GM19468 (cell line): Measurements from ENCODE around the gene LRRIQ1.

Experiments
- ATAC-seq: cut with Tn5 transposase; IDR thresholded peaks from one replicate; pipeline ENCODE4 v1.9.1; 2021; ENCODE audit warnings: mild to moderate bottlenecking, moderate library complexity, moderate number of reproducible peaks; ENCODE audit not compliant: unreplicated experiment; ENCODE audit errors: extremely low read depth

The LRRIQ1 gene

GRCh38 chr12:85043829-85044228 is 7.7 kb downstream of the LRRIQ1 start:
- no peak for ATAC-seq

- peak; percentile 50 for ATAC-seq
Observed at GRCh38 chr12:85057370-85057963, 21.3 kb downstream of the LRRIQ1 start.

GRCh38 chr12:85058339-85058738 is 22.2 kb downstream of the LRRIQ1 start:
- no peak for ATAC-seq

- ATAC-seq: no peak
Observed at GRCh38 chr12:85059594-85059993, 23.4 kb downstream of the LRRIQ1 start.

- ATAC-seq: no peak
Observed at GRCh38 chr12:85060916-85061315, 24.8 kb downstream of the LRRIQ1 start.

- ATAC-seq: no peak
Observed at GRCh38 chr12:85065837-85066482, 29.8 kb downstream of the LRRIQ1 start.

- ATAC-seq: no peak
Observed at GRCh38 chr12:85072826-85073225, 36.7 kb downstream of the LRRIQ1 start.

- ATAC-seq: no peak
Observed at GRCh38 chr12:85076688-85077430, 40.7 kb downstream of the LRRIQ1 start.

GRCh38 chr12:85085066-85085465 is 48.9 kb downstream of the LRRIQ1 start:
- ATAC-seq: no peak

GRCh38 chr12:85089792-85090191 is 53.6 kb downstream of the LRRIQ1 start:
- no peak for ATAC-seq

- ATAC-seq: no peak
Observed at GRCh38 chr12:85092814-85093370, 56.7 kb downstream of the LRRIQ1 start.

GRCh38 chr12:85095501-85095900 is 59.4 kb downstream of the LRRIQ1 start:
- no peak for ATAC-seq

GRCh38 chr12:85130646-85131045 is 94.5 kb downstream of the LRRIQ1 start:
- ATAC-seq: no peak

GRCh38 chr12:85138833-85139232 is 102.7 kb downstream of the LRRIQ1 start:
- no peak for ATAC-seq

GRCh38 chr12:85147331-85147730 is 111.2 kb downstream of the LRRIQ1 start:
- no peak for ATAC-seq

GRCh38 chr12:85152311-85152729 is 116.2 kb downstream of the LRRIQ1 start:
- ATAC-seq: no peak

- no peak for ATAC-seq
Observed at GRCh38 chr12:85155791-85156190, 119.6 kb downstream of the LRRIQ1 start.

- ATAC-seq: no peak
Observed at GRCh38 chr12:85156569-85156968, 120.4 kb downstream of the LRRIQ1 start.

- no peak for ATAC-seq
Observed at GRCh38 chr12:85157035-85157603, 121.0 kb downstream of the LRRIQ1 start.

- no peak for ATAC-seq
Observed at GRCh38 chr12:85163752-85164321, 127.7 kb downstream of the LRRIQ1 start.
